ENCODE results near the gene SLC9A3. TPM values are rescaled to one million over a fixed set of nuclear protein-coding genes. Genes with fewer than 3 reads are reported as not detected.
A peak's percentile ranks its signal among the peaks of the same experiment; 100 is the strongest.

SLC9A3 gene
- total RNA-seq, 2 experiments from 2014 or later: 1.2 to 1.6 TPM

DNA sequence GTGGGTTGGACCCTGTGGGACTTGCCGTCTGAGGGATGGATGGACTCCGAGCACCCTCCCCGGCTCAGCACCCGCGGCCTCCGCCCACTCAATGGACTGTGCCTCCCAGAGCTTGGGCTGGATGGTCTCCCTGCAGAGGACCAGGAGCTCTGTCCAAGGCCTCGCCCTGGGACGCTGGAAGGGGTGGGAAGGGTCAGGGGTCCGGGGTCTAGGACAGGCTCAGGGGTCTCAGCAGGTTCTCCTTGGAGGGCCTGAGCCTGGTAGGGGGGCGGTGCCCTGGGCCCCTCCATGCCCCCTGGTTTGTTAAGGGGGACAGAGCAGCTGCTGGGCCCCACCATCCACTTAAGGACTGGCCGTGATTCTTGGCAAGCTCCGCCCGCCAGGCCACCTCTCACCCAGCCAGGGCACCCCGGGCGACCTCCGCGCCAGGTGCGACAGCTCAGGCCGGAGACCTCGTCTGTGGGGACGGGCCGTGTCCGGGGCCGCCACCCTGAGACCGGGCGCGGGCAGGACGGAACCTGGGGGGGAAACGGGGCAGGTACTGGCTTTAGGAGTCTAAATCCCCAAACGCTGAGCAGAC lies 52.1 kb downstream of the SLC9A3 start:
- Mint-ChIP-seq H3K27me3 (peaks cover 4% of the 10 kb centered on the region), H3K4me1 (peaks cover 23% of the 10 kb centered on the region), H3K9me3 (no peaks in the 10 kb centered on the region), H3K27ac (peak overlapping the region; percentile 48), H3K36me3 (ENCODE audit: low read depth) (peaks cover 17% of the 10 kb centered on the region), H3K4me3 (peak overlapping the region; percentile 65)
- peak; percentile 34 for DNase-seq
- ChIA-PET POLR2A (interaction anchor here (0.7 to 2.0 kb wide), 10 partner anchors 12 to 421 kb away, joined by 3 to 8 read pairs (median 4); partner anchors contain the start of genes BRD9, CCDC127, CEP72 and EXOC3), CTCF (interaction anchor here (0.7 to 2.5 kb wide), 2 partner anchors 23 to 25 kb away, joined by 3 to 14 read pairs; no protein-coding TSS in a partner anchor)

DNA sequence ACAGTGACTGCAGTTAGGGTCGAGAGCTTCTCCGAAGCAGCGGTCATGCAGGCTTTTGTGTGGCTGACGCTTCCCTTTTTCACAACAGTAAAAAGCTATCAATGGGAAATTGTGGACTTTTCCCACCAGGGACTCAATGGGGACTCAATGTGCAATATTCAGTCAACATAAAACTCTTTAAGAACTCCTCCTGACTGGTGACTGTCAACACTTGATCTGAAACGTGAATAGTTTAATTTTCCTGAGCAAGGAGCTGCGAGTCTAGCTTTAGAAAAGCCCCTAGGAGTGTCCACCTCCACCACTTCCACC lies 52.5 kb downstream of the SLC9A3 start:
- ChIA-PET CTCF (interaction anchor here (0.7 to 2.5 kb wide), 2 partner anchors 23 to 25 kb away, joined by 3 to 14 read pairs; no protein-coding TSS in a partner anchor), POLR2A (interaction anchor here (0.7 to 2.0 kb wide), 8 partner anchors 12 to 421 kb away, joined by 3 to 8 read pairs (median 4); partner anchors contain the start of genes BRD9, CCDC127, CEP72 and SDHA)
- Mint-ChIP-seq H3K27ac (peak overlapping the region; percentile 48), H3K9me3 (no peaks in the 10 kb centered on the region), H3K36me3 (ENCODE audit: low read depth) (peaks cover 19% of the 10 kb centered on the region), H3K4me3 (peak overlapping the region; percentile 65), H3K27me3 (peaks cover 4% of the 10 kb centered on the region), H3K4me1 (peaks cover 23% of the 10 kb centered on the region)
- no peak for DNase-seq

DNA sequence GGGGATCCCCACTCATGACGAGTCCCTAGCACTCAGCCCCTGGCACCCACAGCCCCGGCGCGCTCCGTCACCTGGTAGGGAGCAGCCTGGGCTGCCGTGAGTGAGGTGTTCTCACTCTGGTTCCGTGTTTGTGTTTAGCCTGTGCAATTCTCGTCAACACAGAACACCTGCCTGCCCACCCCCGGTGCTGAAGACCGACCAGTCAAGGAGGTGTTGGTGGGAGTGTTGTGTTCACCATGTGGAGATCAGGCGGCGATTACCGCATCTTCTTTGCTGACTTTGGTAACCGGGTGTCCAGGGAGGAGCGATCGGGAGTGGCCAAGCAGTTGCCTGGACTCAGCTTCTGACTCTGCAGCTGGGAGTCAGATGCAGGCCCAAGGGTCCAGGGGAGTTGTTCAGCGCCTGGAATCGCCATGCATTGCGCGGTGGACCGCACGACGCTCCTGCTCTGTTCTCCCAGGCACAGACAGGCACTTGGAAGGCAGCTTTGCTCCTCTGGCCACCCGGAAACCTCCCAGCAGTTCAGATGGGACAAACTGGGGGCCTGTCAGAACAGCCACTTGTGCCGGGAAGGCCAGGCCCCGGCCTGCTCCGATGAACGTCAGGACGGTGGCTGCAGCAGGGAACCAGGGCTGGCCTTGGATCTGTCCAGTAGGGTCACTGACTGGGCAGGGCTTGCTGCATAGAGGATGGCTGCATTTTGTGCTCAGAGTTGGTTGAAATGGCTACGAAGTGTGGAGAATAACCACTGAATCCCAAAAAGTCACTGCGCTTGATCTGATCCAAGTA lies 53.1 kb downstream of the SLC9A3 start:
- DNase-seq: no peak
- Mint-ChIP-seq H3K27ac (peak overlapping the region; percentile 35), H3K27me3 (peaks cover 4% of the 10 kb centered on the region), H3K4me1 (peaks cover 25% of the 10 kb centered on the region), H3K4me3 (peak overlapping the region; percentile 65), H3K36me3 (ENCODE audit: low read depth) (peaks cover 23% of the 10 kb centered on the region), H3K9me3 (no peaks in the 10 kb centered on the region)
- ChIA-PET CTCF (interaction anchor here (2.5 kb wide), 1 partner anchor 24 kb away, joined by 14 read pairs; no protein-coding TSS in a partner anchor), POLR2A (interaction anchor here (0.8 to 2.0 kb wide), 6 partner anchors 18 to 422 kb away, joined by 3 to 8 read pairs (median 4); partner anchors contain the start of genes BRD9, CCDC127, CEP72 and SDHA)

DNA sequence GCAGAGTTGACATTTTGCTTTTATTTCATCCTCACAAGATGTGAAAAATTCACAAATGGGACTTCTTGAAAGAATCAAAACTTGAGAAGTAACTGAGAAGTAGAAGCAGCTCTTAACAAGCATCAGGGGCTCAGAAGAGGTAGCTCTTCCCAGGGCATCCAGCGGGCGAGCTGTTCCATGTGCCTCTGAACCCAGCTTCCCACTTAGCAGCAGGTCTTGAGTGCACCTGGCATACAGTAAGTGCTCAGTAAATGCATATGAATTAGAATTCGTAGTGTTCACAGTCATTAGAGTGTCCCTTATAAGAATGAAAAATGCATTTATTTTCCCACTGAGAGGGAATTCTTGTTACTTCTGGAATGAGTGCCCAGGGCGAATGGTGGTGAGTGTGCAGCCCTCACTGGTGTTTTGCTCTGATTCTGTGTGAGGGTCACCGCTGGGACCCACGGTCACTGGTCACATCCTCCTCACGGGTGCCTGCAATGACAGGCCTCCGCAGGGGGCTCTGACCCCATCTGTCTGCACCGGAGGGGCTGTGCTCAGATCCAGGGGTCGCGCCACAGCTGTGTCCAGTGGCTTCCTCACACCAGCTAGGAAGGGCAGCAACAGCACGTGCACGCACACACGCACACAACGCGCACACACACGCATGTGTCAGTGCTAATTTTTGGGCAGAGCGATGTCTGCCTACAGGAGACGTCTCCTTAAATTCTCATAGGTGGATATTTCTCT lies 54.3 kb downstream of the SLC9A3 start:
- Mint-ChIP-seq H3K4me1 (peaks cover 25% of the 10 kb centered on the region), H3K27ac (no peak overlapping the region), H3K4me3 (no peak overlapping the region), H3K36me3 (ENCODE audit: low read depth) (peaks cover 25% of the 10 kb centered on the region), H3K27me3 (peaks cover 4% of the 10 kb centered on the region), H3K9me3 (no peaks in the 10 kb centered on the region)
- ChIA-PET POLR2A (no interaction called here), CTCF (interaction anchor here (2.5 kb wide), 1 partner anchor 23 kb away, joined by 14 read pairs; no protein-coding TSS in a partner anchor)
- no peak for DNase-seq

DNA sequence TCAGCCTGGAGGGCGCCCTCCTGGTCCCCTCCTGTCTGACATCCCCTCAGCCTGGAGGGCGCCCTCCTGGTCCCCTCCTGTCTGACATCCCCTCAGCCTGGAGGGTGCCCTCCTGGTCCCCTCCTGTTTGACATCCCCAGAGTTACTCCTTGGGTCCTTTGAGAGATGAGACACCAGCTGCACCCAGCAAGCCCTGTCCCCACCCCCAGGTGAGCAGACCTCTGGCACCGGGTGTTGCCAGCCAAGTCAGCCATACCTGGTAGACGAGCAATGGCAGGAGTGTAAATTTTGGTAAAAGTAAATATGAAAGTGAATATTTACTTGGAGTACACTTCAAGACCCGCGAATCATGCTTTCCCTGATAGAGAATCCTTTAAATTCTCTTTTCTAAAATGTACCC lies 55.8 kb downstream of the SLC9A3 start:
- ChIA-PET CTCF (no interaction called here), POLR2A (no interaction called here)
- DNase-seq: no peak
- Mint-ChIP-seq H3K27me3 (no peaks in the 10 kb centered on the region), H3K9me3 (no peaks in the 10 kb centered on the region), H3K4me3 (no peak overlapping the region), H3K36me3 (ENCODE audit: low read depth) (peaks cover 31% of the 10 kb centered on the region), H3K27ac (no peak overlapping the region), H3K4me1 (peaks cover 29% of the 10 kb centered on the region)

DNA sequence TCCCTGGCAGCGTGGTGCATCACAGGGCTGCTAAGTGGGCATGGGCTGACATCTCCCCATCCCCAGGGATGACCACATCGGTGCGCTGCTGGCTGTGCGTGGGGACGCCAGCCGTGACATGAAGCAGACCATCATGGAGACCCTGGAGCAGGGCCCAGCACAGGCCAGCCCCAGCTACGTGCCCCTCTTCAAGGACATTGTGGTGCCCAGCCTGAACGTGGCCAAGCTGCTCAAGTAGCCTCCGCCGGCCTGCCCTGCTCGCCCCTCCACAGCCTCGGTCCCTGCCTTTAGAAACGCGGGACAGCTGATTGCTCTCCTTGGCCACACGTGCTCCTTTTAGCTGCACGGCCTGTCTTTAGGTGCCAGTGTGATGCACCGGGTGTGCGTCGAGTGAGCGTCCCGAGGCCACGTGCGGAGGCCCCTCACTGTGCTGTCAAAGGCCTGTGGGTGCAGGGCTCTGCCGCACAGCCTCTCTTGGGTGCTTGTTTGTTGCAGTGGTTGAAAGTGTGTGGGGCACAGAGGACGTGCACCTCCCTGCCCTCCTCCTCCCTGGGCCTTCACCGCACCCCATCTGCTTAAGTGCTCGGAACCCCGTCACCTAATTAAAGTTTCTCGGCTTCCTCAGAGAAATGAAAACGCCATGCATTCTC lies 57.5 kb downstream of the SLC9A3 start:
- Mint-ChIP-seq H3K27me3 (no peaks in the 10 kb centered on the region), H3K4me3 (no peak overlapping the region), H3K4me1 (peaks cover 38% of the 10 kb centered on the region), H3K36me3 (ENCODE audit: low read depth) (peaks cover 44% of the 10 kb centered on the region), H3K27ac (no peak overlapping the region), H3K9me3 (no peaks in the 10 kb centered on the region)
- DNase-seq: no peak
- POLR2A ChIA-PET: interaction anchor here (0.9 kb wide), 1 partner anchor 22 kb away, joined by 3 read pairs; no protein-coding TSS in a partner anchor
- CTCF ChIA-PET: no interaction called here

DNA sequence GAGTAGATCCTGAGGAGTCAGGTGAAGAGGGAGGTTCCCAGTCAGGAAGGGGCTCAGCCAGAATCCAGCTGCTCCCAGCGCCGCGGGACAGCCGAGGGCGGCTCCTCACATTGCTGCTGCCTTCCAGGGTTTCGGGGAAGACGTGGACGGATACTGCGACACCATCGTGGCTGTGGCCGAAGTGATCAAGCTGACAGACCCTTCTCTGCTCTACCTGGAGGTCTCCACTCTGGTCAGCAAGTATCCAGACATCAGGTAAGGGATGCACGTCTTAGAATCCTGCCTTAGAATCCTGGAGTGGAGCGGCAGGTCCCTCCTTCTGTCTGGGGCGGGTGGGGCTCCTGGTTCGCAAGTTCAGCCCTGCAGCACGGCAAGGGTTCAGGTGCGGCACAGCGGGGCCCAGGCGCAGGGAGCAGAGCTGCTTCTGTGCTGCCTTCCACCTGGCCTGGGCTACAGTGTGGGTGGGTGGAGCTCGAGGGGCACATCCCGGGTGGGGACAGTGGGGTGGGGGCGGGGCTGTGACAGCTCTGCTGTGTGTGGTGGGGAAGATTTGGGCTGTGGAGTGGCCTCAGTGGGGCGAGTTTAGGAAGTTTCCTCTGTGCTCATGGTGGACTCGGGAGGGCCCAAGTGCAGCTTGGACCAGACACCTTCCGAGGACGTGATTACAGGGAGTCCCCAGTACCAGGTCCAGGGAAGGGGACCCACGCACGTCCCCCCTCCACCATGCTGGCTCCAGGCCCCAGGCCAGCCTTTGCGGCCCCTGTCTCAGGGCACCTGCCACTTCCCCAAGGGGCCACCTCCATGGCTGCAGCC lies 58.5 kb downstream of the SLC9A3 start:
- CTCF ChIA-PET: no interaction called here

DNA sequence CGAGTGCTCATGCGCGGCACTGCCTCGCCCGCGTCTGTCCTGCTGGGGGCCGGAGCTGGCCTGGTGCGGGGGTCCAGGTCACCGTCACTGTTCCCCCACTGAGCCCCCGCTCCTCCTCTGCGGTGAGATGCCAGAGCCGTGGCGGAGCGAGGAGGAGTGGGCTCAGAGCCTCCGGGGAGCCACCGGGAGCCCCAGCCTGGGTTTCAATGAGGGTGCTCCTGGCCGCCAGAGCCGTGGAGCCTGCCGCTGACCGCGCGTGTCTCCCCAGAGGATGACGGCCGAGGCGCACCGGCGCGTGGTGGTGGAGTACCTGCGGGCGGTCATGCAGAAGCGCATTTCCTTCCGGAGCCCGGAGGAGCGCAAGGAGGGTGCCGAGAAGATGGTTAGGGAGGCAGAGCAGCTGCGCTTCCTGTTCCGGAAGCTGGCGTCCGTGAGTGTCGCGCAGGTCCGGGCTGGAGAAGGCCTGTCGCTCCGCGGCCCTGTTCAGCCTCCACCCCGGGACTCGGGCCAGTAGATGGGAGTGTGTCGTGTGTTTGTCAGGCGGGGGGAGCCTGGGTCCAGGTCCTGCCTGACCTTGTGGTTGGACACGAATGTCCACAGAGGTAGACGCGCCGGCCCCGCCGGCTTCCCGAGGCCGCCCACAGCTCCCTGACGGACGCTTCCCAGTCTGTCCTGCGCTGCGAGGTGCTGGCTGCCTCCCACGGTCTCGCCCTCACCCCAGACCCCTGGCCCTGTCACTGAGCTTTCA lies 59.2 kb downstream of the SLC9A3 start:
- ChIA-PET POLR2A (interaction anchor here (1.1 kb wide), 1 partner anchor 22 kb away, joined by 3 read pairs; the partner anchor contains the start of gene EXOC3), CTCF (no interaction called here)
- H3K9me3 Mint-ChIP-seq: no peaks in the 10 kb centered on the region
- no peak overlapping the region for H3K4me3 Mint-ChIP-seq
- H3K27me3 Mint-ChIP-seq: no peaks in the 10 kb centered on the region
- DNase-seq: no peak
- peaks cover 33% of the 10 kb centered on the region for H3K4me1 Mint-ChIP-seq
- peaks cover 47% of the 10 kb centered on the region for H3K36me3 Mint-ChIP-seq (ENCODE audit: low read depth)
- H3K27ac Mint-ChIP-seq: no peak overlapping the region

More for the DNA sequence above, 58.5 kb downstream of the SLC9A3 start:
- no peaks in the 10 kb centered on the region for H3K9me3 Mint-ChIP-seq
- peaks cover 44% of the 10 kb centered on the region for H3K36me3 Mint-ChIP-seq (ENCODE audit: low read depth)
- POLR2A ChIA-PET: interaction anchor here (1.1 kb wide), 1 partner anchor 23 kb away, joined by 3 read pairs; the partner anchor contains the start of gene EXOC3
- no peak for DNase-seq
- peaks cover 31% of the 10 kb centered on the region for H3K4me1 Mint-ChIP-seq
- no peak overlapping the region for H3K4me3 Mint-ChIP-seq
- H3K27me3 Mint-ChIP-seq: no peaks in the 10 kb centered on the region
- no peak overlapping the region for H3K27ac Mint-ChIP-seq

DNA sequence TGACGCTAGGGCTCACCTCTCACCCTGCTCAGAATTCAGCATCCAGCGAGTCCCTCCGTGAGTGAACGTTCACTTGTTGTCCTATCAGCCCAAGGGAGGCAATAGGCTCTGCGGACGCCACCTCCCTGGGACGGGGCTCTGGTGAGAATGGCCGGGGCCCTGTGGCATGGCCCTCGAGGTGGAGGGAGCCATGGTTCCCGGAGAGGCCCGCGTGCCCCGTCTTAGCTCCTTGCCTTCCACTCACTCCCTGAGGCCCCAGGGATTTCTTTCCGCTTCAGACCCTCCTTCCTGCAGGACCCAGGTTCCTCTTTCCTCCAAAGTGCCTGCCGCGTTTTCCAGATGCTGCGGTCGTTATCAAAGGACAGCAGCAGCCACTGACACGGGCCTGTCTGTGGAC lies 59.8 kb downstream of the SLC9A3 start:
- Mint-ChIP-seq H3K4me3 (no peak overlapping the region), H3K36me3 (ENCODE audit: low read depth) (peaks cover 52% of the 10 kb centered on the region), H3K27me3 (no peaks in the 10 kb centered on the region), H3K4me1 (peaks cover 38% of the 10 kb centered on the region), H3K9me3 (no peaks in the 10 kb centered on the region), H3K27ac (peak overlapping the region; percentile 65)
- CTCF ChIA-PET: no interaction called here
- DNase-seq: no peak
- POLR2A ChIA-PET: interaction anchor here (1.7 kb wide), 1 partner anchor 18 kb away, joined by 6 read pairs; no protein-coding TSS in a partner anchor

DNA sequence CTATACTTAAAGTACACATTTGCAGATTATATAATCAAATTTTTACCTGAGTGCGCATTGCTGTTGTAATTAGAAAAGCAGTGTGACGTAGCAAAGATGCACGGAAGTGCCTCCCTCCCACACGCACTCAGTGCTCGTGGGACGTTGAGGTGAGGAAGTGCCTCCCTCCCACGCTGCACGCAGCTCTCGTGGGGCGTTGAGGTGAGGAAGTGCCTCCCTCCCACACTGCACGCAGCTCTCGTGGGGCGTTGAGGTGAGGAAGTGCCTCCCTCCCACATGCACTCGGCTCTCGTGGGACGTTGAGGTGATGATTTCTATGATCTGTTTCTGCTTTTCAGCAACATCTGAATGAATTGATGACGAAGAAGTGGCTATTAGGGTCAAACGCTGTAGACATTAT lies 60.3 kb downstream of the SLC9A3 start:
- no peak overlapping the region for H3K4me3 Mint-ChIP-seq
- POLR2A ChIA-PET: interaction anchor here (1.7 kb wide), 1 partner anchor 18 kb away, joined by 6 read pairs; no protein-coding TSS in a partner anchor

DNA sequence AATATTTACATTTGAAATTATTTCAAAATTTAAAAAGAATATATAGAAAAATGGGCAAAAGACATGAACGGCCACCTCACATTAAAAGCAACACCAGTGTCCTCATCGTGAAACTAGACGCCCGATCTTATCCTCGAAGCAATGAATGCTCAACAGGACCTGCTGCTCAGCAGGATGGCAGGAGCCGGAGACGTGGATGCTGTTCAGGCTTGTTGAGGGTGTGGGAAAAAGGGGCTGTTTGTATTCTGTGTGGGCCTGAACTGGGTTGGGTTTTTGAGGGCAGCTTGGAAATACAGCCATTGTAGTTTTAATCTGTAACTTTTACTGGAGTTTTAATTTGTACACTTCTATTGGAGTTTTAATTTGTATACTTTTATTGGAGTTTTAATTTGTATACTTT lies 60.9 kb downstream of the SLC9A3 start:
- H3K36me3 Mint-ChIP-seq (ENCODE audit: low read depth): peaks cover 60% of the 10 kb centered on the region
- H3K27me3 Mint-ChIP-seq: no peaks in the 10 kb centered on the region
- peaks cover 49% of the 10 kb centered on the region for H3K4me1 Mint-ChIP-seq
- ChIA-PET POLR2A (interaction anchor here (1.7 kb wide), 1 partner anchor 17 kb away, joined by 6 read pairs; no protein-coding TSS in a partner anchor), CTCF (no interaction called here)
- no peak overlapping the region for H3K27ac Mint-ChIP-seq
- DNase-seq: no peak
- H3K4me3 Mint-ChIP-seq: no peak overlapping the region
- no peaks in the 10 kb centered on the region for H3K9me3 Mint-ChIP-seq

More for the DNA sequence above, 60.3 kb downstream of the SLC9A3 start:
- DNase-seq: peak; percentile 63
- Mint-ChIP-seq H3K27me3 (no peaks in the 10 kb centered on the region), H3K36me3 (ENCODE audit: low read depth) (peaks cover 54% of the 10 kb centered on the region), H3K9me3 (no peaks in the 10 kb centered on the region), H3K27ac (peak overlapping the region; percentile 65), H3K4me1 (peaks cover 43% of the 10 kb centered on the region)
- CTCF ChIA-PET: no interaction called here
